ENCODE measurements around the gene TLX3.

TLX3 gene

GRCh38 chr5:171306781-171307591 is 2.1 kb upstream of the TLX3 start:
- DNase-seq, result no peak

- DNase-seq, result no peak
These were observed 1.1 kb upstream of the TLX3 start for GRCh38 chr5:171307789-171308452.

- no peak for DNase-seq
These were observed 496 bp downstream of the TLX3 start for GRCh38 chr5:171309276-171310211.

- peak; percentile 7 for DNase-seq
These were observed 1.3 kb downstream of the TLX3 start for GRCh38 chr5:171310212-171310818.

- no peak for DNase-seq
These were observed 1.8 kb downstream of the TLX3 start for GRCh38 chr5:171310819-171311321.

- DNase-seq, result peak; percentile 50
These were observed 2.5 kb downstream of the TLX3 start for GRCh38 chr5:171311322-171312077.

- peak; percentile 14 for DNase-seq
These were observed 3.3 kb downstream of the TLX3 start for GRCh38 chr5:171312129-171312974.

- no peak for DNase-seq
These were observed 4.6 kb downstream of the TLX3 start for GRCh38 chr5:171313481-171314206.

GRCh38 chr5:171314728-171315385 is 5.8 kb downstream of the TLX3 start:
- DNase-seq, result no peak

- DNase-seq, result no peak
These were observed 6.4 kb downstream of the TLX3 start for GRCh38 chr5:171315386-171315891.

- DNase-seq, result no peak
These were observed 6.8 kb downstream of the TLX3 start for GRCh38 chr5:171315925-171316257.

GRCh38 chr5:171316258-171317121 is 7.4 kb downstream of the TLX3 start:
- DNase-seq, result no peak

GRCh38 chr5:171317230-171317629 is 8.2 kb downstream of the TLX3 start:
- no peak for DNase-seq

- DNase-seq, result no peak
These were observed 9.0 kb downstream of the TLX3 start for GRCh38 chr5:171318026-171318425.

- DNase-seq, result no peak
These were observed 12.4 kb downstream of the TLX3 start for GRCh38 chr5:171321447-171321846.

GRCh38 chr5:171322527-171322926 is 13.5 kb downstream of the TLX3 start:
- DNase-seq, result no peak

- DNase-seq, result no peak
These were observed 14.0 kb downstream of the TLX3 start for GRCh38 chr5:171323007-171323406.

- no peak for DNase-seq
These were observed 15.0 kb downstream of the TLX3 start for GRCh38 chr5:171323806-171324632.
